ENCODE results near the gene CLDN6.

Gene CLDN6

DNA sequence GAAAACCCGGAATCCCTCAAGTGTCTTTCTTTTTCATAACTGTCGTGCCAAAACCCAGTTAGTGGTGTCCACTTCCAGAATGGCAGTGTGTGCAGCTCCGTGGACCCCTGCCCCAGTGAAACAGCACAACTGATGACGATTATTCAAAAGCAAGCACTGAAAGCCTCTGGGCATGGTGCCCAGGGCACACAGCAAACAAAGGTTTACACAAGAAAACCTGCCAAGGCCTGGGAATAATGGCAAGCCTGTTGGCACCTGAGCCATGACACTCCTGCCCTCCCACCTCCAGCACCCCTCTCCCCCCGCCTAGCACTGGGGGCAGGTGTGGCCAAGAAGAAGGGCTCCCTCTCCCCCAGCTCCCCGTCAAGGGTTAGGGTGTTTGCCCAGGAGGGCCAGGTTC, 40.5 kb downstream of the CLDN6 start:
- Mint-ChIP-seq H3K4me3 (no peak overlapping the region), H3K36me3 (peaks cover 17% of the 10 kb centered on the region)
- CTCF ChIA-PET = interaction anchor here (1.2 to 1.3 kb wide), 2 partner anchors 7 to 51 kb away, joined by 3 to 6 read pairs; no protein-coding TSS in a partner anchor

DNA sequence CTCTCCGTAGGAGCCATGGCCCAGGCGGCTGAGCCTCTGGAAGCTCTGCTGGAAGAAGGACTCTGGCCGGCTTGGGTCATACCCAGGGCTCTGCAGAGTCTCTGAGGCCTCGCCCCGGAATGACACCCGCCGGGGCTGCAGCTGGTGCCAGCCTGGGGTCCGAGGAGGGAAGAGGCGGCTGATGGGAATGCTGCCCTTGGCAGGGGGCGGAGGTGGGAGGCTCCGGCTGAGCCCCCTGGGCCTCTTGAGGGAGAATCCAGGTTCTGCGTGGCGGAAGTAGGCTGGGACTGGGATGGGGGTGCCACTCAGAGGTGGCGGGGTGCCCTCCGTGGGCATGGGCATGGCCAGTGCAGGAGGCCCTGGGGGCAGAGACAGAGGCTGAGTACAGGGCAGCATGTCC, 41.3 kb downstream of the CLDN6 start:
- no peak for DNase-seq
- no peak overlapping the region for H3K4me3 Mint-ChIP-seq
- CTCF ChIA-PET = no interaction called here
- peaks cover 36% of the 10 kb centered on the region for H3K4me1 Mint-ChIP-seq
- H3K9me3 Mint-ChIP-seq = no peaks in the 10 kb centered on the region
- H3K27me3 Mint-ChIP-seq = no peaks in the 10 kb centered on the region
- peaks cover 23% of the 10 kb centered on the region for H3K36me3 Mint-ChIP-seq
- peak overlapping the region; percentile 67 for H3K27ac Mint-ChIP-seq

More for the DNA sequence above, 40.5 kb downstream of the CLDN6 start:
- H3K27ac Mint-ChIP-seq = no peak overlapping the region
- no peak for DNase-seq
- H3K27me3 Mint-ChIP-seq = peaks cover 2% of the 10 kb centered on the region
- peaks cover 35% of the 10 kb centered on the region for H3K4me1 Mint-ChIP-seq
- no peaks in the 10 kb centered on the region for H3K9me3 Mint-ChIP-seq

DNA sequence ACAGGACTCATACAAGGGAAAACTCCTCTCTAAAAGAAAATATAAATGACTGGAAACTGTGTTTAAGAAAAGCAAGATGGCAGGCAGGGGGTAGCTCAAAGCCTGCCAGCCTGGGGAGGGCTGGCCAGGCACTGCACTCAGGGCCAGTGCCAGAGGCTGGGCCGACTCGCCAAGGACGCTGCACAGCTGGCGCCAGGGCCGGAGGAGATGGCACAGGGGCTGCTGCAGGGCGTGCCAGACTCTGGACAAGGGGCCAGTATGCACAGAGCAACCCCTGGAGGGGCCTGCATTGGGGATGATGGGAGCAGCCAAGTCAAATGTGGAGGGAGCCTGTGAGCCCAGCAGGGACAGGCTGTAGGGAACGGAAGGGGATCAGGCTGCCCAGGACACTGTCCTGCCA, 41.8 kb downstream of the CLDN6 start:
- H3K9me3 Mint-ChIP-seq = no peaks in the 10 kb centered on the region
- H3K27me3 Mint-ChIP-seq = no peaks in the 10 kb centered on the region
- H3K4me1 Mint-ChIP-seq = peaks cover 32% of the 10 kb centered on the region
- CTCF ChIA-PET = no interaction called here
- no peak overlapping the region for H3K4me3 Mint-ChIP-seq
- H3K27ac Mint-ChIP-seq = no peak overlapping the region
- DNase-seq = no peak
- peaks cover 23% of the 10 kb centered on the region for H3K36me3 Mint-ChIP-seq

DNA sequence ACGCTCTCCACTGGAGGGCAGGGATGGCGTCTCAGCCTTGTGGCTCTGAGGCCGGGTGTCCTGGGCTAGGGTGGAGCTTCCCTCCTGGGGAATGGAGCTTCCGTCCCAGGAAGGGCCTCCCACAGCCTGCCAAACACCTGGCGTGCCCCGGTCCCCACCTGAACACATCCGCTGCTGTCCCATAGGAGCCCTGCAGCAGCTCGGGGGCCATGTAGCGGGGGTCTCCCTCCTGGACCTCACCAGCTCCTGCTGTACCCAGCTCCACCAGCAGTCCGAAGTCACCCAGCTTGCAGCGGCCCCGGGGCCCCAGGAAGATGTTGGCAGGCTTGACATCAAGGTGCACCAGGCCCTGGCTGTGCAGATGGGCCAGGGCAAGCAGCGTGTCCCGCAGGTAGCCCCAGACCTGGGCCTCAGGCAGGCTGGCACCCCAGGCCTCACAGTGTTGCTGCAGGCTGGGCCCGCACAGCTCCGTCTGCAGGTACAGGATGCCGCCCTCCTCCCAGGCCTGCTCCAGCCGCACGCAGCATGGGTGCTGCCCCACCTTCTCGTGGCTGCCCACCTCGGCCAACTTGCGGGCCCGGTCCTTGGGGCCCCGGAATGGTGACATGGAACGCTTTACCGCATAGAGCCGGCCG, 42.7 kb downstream of the CLDN6 start:
- Mint-ChIP-seq H3K9me3 (no peaks in the 10 kb centered on the region), H3K27ac (no peak overlapping the region), H3K4me1 (peaks cover 35% of the 10 kb centered on the region), H3K36me3 (peaks cover 23% of the 10 kb centered on the region), H3K27me3 (no peaks in the 10 kb centered on the region), H3K4me3 (no peak overlapping the region)
- no peak for DNase-seq
- CTCF ChIA-PET = interaction anchor here (1.1 to 1.2 kb wide), 2 partner anchors 12 to 53 kb away, joined by 3 read pairs; no protein-coding TSS in a partner anchor

DNA sequence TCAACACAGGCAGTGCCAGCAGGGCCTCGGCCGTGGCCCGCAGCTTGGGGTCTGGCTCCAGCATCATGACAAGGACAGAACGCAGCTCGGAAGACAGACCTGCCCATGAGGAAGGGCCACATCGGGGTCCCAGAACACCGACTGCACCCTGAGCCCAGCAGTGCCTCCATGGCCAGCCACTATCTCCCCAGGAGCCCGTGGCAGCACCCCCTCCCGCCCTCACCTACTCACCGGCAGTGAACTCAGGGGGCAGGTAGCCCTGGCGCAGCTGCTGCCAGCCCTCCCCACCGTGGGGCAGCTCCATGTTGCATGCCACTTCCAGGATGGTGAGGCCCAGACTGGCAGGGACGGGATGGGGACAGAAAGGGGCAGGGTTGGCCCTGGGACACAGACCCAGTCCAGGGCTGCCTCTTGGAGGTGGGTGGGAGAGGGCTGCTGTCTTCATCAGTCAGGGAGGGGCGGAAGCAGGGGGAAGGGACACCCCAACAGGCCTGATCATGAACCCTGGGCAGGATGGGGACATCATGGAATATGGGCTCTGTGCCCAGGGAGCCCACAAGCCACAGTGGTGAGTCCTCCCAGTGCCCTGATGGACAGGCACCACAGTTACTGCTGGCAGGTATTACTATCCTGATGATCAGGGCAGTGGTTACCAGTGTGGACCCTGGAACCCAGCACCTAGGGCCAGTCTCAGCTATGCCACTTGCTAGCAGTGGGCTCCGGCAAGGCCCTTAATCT, 43.5 kb downstream of the CLDN6 start:
- H3K36me3 Mint-ChIP-seq = peaks cover 23% of the 10 kb centered on the region
- CTCF ChIA-PET = interaction anchor here (1.1 to 1.2 kb wide), 2 partner anchors 11 to 54 kb away, joined by 3 read pairs; no protein-coding TSS in a partner anchor
- H3K27ac Mint-ChIP-seq = no peak overlapping the region
- no peak overlapping the region for H3K4me3 Mint-ChIP-seq
- peaks cover 34% of the 10 kb centered on the region for H3K4me1 Mint-ChIP-seq
- no peak for DNase-seq
- H3K27me3 Mint-ChIP-seq = no peaks in the 10 kb centered on the region
- H3K9me3 Mint-ChIP-seq = no peaks in the 10 kb centered on the region

DNA sequence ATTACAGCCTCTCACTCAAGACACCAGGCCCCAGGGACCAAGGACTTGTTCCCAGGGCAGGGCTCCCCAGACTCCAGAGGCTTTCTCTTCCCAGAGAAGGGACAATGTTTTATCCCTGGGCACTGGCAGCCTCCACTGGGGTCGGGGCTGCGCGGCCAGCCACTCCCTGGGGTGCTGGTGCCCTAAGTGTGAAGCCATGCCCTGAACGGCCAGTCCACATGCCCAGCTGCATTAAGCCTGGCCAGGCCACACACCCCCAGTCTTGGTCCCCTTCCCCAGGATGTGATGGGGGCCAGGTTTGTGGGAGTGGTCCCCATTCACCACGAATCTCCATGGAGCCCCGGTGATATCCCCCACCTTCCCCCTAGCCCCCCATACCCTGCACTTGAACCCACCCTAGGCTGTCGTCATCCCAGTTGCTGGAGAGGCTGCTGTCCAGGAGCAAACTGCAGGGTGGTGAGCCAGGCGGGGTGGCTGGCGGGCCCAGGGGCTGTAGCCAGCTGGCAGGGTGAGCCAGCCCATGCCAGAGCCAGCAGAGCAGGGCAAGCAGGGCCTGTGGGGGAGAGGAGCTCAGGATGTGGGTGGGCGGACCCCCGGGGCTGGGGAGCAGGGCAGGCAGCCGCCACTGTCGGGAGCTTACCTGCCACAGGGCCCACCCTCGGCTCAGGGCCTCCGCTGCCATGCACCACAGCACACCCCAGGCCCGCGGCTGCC, 44.2 kb downstream of the CLDN6 start:
- Mint-ChIP-seq H3K27me3 (peaks cover 3% of the 10 kb centered on the region), H3K9me3 (no peaks in the 10 kb centered on the region), H3K4me1 (peaks cover 32% of the 10 kb centered on the region), H3K27ac (no peak overlapping the region), H3K4me3 (no peak overlapping the region), H3K36me3 (peaks cover 23% of the 10 kb centered on the region)
- DNase-seq = no peak
- CTCF ChIA-PET = no interaction called here

DNA sequence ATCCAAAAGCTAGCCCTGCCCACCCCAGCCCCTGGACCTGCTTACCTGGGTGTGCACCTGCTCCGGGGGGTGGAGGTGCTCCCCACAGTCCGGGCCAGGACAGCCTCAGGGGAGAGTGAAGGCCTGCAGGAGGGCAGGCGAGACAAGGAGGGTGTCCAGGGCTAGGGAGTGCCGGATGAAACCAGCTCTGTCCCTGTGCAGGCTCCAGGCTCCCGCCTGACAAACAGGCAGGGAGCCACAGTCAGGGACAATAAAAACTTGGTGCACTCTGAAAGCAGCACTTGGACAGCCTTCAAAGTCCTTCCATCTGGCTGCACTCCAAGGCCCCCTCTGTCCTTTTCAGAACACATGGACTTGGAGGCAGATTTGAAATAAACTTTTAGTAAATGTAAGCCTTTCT, 44.9 kb downstream of the CLDN6 start:
- Mint-ChIP-seq H3K36me3 (peaks cover 20% of the 10 kb centered on the region), H3K27ac (peak overlapping the region; percentile 49), H3K9me3 (no peaks in the 10 kb centered on the region), H3K4me1 (peaks cover 35% of the 10 kb centered on the region), H3K27me3 (peaks cover 10% of the 10 kb centered on the region), H3K4me3 (no peak overlapping the region)
- CTCF ChIA-PET = no interaction called here
- DNase-seq = no peak

DNA sequence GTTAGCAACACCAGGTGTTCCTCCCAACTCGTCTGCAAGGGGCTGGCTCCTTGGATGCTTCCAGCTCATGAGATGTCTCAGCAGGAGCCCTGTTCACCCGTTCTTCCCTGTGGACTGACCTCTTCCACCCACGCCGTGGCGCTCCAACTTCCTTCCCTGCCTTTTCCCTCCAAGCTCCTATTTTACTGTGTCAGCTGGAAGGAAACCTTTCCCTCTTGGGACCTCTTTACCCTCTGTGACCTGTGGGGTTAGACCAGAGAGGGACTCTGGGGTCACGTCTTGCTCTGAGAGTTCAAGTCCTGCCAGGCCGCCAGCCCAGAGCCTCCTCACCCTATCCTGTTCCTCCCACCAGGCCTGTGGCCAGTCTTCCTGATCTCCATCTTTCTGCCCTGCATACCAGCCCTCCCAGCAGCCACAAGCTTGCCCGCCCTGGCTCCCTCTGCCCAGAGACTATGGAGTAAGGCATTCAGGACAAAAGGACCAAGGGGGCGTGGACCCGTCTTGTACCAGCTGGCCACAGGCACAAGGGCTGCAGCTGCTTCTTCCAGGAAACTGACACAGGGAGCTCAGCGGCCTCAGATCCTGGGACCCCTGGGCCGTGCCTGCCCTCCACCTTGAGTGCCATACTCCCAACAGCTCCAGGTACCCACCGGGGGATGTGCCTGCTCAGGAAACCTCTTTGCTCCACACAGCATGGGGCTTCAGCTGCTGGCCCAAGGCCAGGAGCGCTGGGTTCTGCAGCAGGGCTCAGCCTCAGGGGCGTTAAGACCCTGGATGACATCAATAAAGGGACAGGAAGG, 45.8 kb downstream of the CLDN6 start:
- no peak for DNase-seq
- H3K4me3 Mint-ChIP-seq = peak overlapping the region; percentile 21

DNA sequence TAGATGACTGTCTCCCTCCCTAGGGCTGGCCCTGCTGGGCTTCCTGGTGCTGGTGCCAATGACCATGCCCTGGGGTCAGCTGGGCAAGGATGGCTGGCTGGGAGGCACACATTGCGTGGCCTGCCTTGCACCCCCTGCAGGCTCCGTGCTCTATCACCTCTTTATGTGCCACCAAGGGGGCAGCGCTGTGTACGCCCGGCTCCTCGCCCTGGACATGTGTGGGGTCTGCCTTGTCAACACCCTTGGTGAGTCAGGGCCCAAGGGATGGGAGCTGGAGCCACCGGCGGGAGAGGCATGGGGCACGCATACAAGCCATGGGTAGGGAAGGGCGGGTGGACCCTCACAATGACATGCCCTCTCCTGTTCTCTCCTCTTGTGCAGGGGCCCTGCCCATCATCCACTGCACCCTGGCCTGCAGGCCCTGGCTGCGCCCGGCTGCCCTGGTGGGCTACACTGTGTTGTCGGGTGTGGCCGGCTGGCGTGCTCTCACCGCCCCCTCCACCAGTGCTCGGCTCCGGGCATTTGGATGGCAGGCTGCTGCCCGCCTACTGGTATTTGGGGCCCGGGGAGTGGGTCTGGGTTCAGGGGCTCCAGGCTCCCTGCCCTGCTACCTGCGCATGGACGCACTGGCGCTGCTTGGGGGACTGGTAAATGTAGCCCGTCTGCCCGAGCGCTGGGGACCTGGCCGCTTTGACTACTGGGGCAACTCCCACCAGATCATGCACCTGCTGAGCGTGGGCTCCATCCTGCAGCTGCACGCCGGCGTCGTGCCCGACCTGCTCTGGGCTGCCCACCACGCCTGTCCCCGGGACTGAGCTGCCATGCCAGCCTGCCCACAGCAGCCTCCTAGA, 46.6 kb downstream of the CLDN6 start:
- Mint-ChIP-seq H3K9me3 (no peaks in the 10 kb centered on the region), H3K36me3 (peaks cover 10% of the 10 kb centered on the region), H3K4me1 (peaks cover 26% of the 10 kb centered on the region), H3K27me3 (peaks cover 27% of the 10 kb centered on the region), H3K4me3 (peak overlapping the region; percentile 74), H3K27ac (peak overlapping the region; percentile 62)
- DNase-seq = no peak
- CTCF ChIA-PET = interaction anchor here (1.4 kb wide), 1 partner anchor 9 kb away, joined by 5 read pairs; no protein-coding TSS in a partner anchor

More for the DNA sequence above, 45.8 kb downstream of the CLDN6 start:
- Mint-ChIP-seq H3K36me3 (peaks cover 15% of the 10 kb centered on the region), H3K27ac (peak overlapping the region; percentile 72), H3K27me3 (peaks cover 19% of the 10 kb centered on the region), H3K4me1 (peaks cover 30% of the 10 kb centered on the region), H3K9me3 (no peaks in the 10 kb centered on the region)
- CTCF ChIA-PET = interaction anchor here (1.4 kb wide), 1 partner anchor 10 kb away, joined by 5 read pairs; no protein-coding TSS in a partner anchor

DNA sequence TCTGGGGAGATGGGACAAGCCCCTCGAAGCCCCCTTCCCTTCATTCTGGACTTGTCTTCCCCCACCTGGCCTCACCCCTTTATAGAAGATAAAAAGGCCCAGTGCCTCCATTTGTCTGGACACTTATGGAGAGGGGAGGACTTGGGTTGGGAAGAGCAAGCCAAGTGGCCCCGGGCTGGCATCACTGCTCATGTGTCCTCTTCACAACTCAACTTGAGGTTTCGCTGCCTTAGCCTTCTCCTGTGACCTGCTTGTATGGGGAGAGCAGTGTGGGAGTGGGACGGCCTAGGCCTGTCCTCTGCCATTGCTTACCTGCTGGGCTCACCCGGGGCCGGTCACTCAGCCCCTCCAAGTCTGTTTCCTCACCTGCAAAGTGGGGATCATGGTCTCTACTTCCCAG, 47.4 kb downstream of the CLDN6 start:
- CTCF ChIA-PET = interaction anchor here (0.9 to 2.0 kb wide), 7 partner anchors 8 to 230 kb away, joined by 3 to 14 read pairs (median 4); partner anchors contain the start of genes CLDN6, FLYWCH2 and PKMYT1
- no peak for DNase-seq
- Mint-ChIP-seq H3K4me3 (peak overlapping the region; percentile 74), H3K27ac (peak overlapping the region; percentile 62), H3K4me1 (peaks cover 29% of the 10 kb centered on the region), H3K9me3 (no peaks in the 10 kb centered on the region), H3K27me3 (peaks cover 35% of the 10 kb centered on the region), H3K36me3 (peaks cover 10% of the 10 kb centered on the region)

DNA sequence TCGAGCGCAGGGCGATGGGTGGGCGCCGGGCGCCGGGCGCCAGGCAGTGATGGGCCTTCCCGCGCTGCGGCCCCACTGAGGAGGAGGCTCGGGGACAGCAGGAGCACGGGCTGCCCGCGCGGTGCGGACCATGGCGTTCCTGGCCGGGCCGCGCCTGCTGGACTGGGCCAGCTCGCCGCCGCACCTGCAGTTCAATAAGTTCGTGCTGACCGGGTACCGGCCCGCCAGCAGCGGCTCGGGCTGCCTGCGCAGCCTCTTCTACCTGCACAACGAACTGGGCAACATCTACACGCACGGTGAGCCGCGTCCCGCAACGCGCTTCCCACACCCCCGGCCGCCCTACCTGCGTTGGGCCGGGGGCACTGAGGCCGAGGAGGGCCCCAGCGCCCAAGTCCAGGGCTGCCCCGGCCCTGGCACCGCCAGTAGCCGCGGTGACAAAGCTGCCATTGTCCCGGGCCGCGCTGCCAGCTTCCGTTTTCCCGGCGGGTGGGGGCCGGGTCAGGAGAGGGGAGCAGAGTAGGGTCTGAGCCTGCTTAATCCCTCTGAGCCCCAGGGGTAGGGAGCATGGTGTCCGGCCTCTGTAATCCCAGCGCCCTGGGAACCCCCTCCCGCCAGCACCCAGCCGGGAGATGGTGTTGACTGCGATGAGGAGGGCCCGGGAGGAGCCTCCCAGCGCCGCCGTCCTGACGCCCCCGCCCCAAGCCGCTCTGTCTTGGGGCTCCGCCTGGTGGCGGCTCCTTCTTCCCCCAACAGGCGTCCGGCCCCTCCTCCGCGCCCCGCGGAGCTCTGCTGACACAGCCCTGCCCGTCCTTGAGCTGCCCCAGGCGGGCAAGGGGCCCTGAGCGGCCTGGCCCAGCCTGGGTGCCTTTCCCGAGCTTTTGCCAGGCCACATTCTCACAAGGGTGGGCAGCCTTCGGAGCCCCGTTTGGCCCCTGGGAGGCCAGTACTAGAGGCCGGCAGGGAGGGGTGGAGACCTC, 48.1 kb downstream of the CLDN6 start:
- Mint-ChIP-seq H3K27ac (peak overlapping the region; percentile 74), H3K4me3 (peak overlapping the region; percentile 74), H3K9me3 (no peaks in the 10 kb centered on the region), H3K4me1 (peaks cover 35% of the 10 kb centered on the region), H3K27me3 (peaks cover 43% of the 10 kb centered on the region), H3K36me3 (peaks cover 10% of the 10 kb centered on the region)
- CTCF ChIA-PET = interaction anchor here (0.7 to 2.0 kb wide), 9 partner anchors 8 to 229 kb away, joined by 3 to 14 read pairs (median 4); partner anchors contain the start of genes CLDN6, FLYWCH2 and PKMYT1
- DNase-seq = peak; percentile 90

All from activated naive CD4-positive, alpha-beta T cell treated with anti-CD3 and anti-CD28 coated beads, Interleukin-2, amount 10 ng/mL, durations not matched to agents 7 days and 5 days (primary cell).